Activated gamma-delta T cell treated with anti-CD3 and anti-CD28 coated beads, Interleukin-2, amount 50 U/mL, for 16 hours (primary cell): Measurements from ENCODE around the gene CPN2.

ENCODE experiments used
- DNase-seq: peaks from one replicate; pipeline ENCODE4 v3.0.0-alpha.2; 2020; ENCODE audit warnings: low read depth

CPN2 gene

DNA sequence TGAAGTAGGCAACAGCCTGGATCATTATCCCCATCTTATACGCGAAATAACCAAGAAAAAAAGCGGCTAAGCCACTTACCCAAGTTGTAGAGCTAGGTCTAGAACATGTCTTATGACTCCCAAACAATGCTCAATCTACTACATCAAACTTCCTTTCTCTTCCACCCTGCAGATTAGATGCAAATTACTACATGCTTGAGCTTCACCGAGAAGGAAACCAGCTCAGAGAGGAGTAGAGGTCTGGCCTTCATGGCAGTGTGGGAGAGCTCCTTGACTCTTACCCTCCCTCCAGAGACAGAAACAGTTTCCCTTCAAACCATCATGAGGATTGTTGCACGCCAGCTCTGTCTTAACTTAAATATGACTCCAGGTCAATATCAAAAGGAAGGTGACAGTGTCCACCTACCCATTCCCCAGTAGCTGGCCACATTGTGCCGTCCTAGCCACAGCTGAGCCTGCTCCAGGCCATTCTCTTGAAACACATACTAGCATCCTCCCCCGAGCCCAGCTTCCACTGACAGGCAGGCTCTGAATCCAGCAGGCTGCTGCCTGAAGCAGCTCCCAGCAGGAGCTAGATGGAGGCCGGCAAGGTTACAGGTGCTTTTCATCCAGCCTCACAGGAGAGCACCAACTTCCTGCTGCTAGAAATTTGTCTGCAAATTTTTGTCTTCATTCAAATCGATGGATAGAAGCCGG lies 56.8 kb downstream of the CPN2 start:
- DNase-seq, result no peak

DNA sequence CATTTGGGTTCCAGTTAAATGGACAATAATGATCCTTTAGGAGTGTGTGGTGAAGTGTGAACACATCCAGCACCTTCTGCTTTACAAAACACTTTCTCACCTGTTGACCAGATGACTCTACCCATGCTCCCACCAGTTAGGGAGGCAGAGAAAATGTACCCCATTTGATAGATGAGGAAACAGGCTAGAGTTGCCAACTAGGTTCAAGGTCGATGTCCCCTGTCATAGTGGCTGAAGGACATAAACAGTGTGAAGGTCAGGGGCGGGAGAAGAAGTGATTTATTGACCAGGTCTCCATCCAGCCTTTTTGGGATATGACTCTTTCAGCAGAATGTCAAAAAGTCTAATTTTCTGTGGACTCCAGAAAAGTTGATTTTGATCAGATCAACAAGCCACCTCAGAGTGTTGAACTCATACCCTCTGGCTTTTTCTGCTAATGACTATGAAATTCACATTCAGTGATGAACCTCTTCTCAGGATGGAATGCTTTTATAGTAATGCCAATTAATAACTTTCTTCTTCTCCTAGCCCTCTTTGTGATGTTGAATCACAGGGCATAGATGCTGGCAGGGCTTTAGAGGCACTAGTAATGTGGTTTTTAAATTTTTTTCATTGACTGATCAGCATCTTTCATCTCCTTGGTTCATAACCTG lies 57.5 kb downstream of the CPN2 start:
- no peak for DNase-seq

GRCh38 chr3:194292331-194292730 lies 58.8 kb downstream of the CPN2 start:
- DNase-seq, result no peak
